ENCODE results near the gene CSMD2.
"Not testable (repeated sequence)": the region's sequence is repeated elsewhere in the genome, so short reads cannot be mapped to it uniquely, and the experiment has no call there.

The CSMD2 gene

DNA sequence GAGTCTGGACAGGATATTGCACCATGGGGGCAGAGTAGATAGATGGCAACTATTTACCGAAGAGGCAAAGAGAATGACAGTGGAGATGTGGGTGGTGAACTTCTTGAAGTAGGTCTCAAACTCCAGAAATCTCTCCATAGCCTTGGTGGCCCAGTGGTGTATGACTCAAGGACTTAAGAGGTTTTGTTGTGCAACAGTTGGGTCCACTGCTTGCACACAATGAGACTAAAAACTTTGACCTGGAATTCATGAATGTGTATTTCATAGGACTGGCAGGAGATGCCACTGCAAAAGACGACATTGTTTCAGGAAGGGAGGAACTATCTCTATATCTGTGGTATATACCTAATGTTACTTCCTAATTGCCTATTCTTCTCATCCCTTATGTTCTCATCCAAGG, 616.7 kb downstream of the CSMD2 start:
- DNase-seq (ENCODE audit: low read depth in 2 of 2) = no peak

DNA sequence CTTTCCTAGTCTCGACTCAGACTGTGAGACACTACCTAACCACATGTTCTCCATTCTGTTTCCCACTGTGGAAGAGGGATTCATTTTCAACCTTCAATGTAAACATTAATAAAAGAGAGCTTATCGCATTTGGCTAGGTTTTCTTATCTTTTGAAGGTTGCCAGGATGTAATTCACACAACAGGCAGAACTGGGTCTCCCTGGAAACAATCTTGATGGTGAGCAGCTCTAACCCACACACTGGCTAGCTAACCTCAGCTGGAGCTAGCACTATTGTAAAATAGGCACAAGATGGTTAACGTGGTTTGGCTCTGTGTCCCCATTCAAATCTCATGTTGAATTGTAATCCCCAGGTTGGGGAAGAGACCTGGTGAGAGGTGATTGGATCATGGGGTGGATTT, 617.5 kb downstream of the CSMD2 start:
- no peak for DNase-seq (ENCODE audit: low read depth in 2 of 2)

DNA sequence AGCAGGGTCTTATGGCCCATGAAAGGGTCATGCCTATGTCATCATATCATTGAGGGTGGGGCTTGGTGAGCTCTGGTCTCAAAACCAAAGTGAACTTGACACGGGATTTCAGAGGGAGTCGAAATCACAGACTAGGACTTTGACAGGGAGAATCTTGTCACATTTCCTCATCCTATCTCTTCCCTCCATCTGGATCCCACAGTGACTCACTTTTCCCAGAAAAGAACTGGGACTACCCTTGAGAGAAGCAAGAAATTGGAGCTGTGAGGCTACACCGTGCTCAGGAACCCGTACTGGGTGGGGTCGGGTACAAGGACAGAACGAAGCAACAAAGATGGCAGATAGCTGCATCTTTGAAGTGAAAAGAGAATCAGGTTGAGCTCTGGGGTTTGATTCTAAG, 623.1 kb downstream of the CSMD2 start:
- no peak for DNase-seq (ENCODE audit: low read depth in 2 of 2)

DNA sequence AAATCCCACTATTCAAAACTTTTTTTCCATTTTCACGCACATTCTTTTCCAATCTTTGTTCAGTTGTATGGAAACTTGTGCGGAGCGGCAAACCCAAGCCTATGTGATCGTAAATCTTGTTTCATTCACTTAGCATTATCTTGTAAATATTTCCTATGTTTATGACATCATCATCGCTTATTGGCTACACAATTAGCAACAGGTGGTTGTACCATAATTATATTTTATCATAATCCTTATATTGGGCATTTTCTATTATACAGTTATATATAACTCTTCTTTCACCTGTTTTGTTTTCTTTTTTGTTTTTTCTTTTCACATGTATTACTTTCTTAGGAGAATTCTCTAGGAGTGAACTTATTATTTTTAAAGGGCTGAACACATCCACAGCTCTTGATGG, 627.1 kb downstream of the CSMD2 start:
- DNase-seq (ENCODE audit: low read depth in 2 of 2) = no peak

DNA sequence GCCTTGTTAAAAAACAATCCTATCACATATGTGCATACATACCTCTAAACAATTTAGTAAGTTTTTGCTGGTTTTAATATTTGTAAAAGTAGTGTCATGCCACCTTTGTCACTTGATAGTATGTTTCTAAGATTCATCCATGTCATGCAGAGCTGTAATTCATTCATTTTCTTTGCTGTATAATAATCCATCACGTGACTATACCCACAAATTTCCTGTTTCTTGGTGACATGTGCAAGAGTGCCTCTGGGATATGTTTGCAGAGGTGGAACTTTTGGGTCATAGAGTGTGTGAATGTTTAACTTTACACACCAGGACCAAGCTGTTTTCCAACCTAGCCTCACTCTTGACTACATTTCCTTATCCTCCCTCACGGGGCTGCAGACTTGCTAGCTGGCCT, 629.7 kb downstream of the CSMD2 start:
- DNase-seq (ENCODE audit: low read depth in 2 of 2) = no peak

DNA sequence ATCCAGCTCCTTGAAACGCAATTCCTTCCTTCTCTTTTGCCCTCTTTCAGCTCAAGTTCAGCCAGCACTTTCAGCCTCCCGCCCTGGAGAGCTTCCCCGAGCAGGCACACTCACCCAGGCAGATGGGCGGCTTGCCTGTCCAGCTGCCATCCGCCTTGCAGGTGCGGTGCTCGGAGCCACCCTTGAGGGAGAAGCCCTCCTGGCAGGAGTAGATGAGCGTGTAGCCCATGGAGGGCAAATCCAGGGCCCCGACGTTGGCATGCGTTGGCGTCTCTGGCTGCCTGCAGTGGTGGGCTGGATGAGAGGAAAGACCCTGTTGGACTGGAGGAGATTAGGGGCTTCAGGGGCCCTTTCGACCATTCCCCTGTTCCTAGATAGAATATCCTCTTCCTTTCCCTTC, 632.1 kb downstream of the CSMD2 start:
- no peak for DNase-seq (ENCODE audit: low read depth in 2 of 2)

DNA sequence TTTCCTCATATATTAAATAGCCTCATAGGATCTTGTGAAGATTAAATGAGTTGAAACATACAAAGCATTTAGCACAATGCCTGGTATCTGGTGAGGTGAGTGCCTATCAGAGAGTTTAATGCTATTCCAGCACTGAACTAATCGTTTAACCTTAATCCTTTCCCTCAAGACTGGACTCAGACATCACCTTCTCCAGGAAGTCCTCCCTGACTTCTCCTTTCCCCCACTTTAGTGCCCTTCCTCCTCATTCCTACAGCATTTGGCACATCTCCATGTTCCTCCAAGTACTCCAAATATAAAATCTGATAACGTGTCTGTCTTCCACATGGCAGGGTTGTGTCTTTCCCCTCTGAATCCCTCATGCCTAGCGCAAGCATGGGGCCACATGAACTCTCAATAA, 632.8 kb downstream of the CSMD2 start:
- DNase-seq (ENCODE audit: low read depth in 2 of 2) = no peak

DNA sequence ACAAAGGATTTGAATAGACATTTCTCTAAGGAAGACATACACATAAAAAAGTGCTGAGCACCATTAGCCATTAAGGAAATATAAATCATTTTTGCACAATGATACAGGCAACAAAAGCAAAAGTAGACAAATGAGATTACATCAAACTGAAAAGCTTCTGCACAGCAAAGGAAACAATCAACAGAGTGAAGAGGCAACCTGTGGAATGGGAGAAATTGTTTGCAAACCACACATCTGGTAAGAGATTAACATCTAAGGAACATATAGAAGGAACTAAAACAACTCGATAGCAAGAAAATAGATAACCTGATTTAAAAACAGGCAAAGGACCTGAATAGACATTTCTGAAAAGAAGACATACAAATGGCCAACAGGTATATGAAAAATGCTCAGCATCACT, 635.1 kb downstream of the CSMD2 start:
- no peak for DNase-seq (ENCODE audit: low read depth in 2 of 2)

DNA sequence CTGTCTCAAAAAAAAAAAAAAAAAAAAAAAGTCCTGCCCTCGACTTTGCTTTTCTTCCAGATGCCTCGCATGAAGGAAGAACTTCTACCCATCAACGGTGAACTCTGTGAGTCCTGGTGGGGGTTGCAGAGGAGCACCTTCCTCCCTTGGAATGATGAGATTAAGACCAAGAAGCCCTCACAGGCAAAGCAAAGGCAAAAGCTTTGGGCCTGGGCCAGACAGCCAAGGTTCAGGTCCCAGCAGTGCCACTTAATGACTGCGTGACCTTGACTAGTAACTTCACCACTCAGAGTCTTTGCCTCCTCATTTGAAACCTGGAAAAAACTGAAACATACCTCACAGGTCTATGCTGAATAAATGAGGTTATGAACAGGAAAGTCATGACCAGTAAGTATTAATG, 637.1 kb downstream of the CSMD2 start:
- DNase-seq (ENCODE audit: low read depth in 2 of 2) = no peak

DNA sequence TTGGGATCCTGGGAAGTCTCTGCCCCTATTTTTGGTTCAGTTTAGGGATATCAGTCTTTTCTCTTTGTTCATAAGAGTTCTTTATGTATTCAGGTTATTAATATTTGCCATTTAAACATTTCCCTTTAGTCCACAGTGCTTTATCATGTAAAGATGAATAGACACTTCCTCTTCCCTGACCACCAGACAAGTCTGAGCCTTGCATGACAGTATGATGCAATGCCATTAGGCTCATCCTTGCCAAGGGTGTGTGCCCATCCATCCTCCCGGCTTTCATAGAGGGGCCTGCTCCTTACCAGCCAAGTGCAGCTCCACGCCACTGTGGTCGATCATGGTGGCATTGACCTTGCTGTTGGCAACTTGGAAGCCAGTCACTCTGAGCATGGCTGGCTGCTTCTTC, 640.4 kb downstream of the CSMD2 start:
- DNase-seq (ENCODE audit: low read depth in 2 of 2) = no peak

DNA sequence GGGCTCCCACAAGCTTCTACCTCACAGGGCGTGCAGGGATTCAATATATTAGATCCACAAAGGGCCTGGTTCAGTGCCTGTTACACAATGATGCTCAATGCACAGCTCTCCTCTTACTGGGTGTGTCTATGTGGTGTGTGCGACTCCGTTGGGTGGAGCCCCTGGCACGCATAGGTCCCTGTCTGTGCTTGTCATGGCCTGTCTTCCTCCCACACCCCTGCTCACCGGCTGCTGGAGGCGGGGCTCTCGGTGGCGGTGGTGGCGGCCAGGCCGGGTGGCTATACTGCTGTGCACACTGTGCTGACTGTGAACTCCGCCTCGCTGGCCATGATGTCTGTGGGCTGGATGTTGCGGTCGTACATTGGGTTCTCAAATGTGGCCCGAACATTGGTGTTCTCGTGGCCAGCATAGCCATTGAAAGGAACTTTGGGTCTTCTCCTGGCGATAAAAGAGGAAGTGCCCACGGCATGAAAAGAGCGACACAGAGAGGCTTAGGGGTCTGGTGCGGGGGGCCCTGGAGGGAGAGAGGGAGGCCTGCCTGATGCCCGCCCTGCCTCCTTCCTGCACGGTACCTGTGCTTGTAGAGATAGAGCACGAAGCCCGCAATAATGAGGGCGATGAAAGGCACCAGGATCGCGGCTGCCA, 645.7 kb downstream of the CSMD2 start:
- DNase-seq (ENCODE audit: low read depth in 2 of 2) = no peak

DNA sequence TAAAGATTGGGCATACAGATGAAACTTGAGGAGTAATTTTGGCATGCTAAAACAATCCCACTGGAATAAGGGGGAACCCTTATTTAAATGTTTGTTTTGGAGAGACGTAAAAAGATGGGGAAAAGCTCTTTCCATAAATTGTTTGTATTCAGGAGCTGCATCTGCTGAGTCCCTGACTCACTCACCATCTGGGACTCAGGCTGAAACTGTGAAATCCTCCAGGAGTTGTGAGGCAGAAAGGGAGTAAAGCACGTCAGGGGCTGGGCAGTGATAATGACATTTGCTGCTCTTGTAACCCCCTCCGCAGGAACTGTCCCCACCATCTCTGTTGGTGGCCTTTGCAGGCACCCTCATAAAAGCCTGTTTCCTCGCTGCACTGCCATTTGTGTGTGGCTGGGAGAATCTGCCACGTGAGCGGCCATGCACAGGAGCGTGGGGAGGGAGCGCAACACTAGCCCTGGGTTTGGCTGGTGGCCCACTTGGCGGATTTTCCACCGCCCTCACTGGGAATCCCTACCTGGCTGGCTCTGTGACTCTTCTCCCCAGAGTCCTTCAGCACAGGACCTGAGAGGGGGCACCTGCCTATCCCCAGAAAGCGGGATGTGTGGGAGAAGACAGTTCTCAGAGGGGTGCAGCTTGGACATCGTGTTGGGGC, 647.3 kb downstream of the CSMD2 start:
- DNase-seq (ENCODE audit: low read depth in 2 of 2) = no peak

DNA sequence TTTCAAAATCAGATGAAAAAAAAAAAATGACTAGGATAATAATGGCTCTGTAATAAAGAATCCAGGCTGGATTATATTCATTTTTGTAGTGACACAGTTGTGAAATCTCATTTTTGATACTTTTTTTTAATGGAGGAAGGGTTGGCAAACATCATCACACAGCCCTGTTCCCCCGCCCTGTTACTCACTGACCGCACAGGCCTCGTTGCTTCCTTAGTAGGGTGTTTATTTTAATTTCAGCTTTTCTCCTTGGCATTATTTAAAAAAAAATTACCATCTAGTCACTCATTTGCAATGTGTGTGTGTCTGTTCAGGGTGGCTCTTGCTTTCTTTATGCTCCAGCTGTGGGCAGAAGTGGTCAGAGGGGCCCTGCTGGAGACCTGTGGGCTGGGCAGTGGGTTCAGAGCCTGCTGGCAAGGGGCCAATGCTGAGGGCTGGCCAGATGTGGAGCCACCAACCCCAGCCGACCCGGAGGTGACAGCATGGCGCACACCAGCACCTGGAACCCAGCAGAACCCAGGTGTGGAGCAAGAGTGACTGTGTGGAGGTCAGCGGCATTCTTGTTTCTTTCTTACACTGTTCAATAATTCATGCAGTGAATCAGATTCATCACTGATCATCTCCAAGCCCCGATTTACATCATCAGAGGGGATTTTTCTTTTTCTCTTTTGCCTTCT, 648.0 kb downstream of the CSMD2 start:
- DNase-seq (ENCODE audit: low read depth in 2 of 2) = no peak

DNA sequence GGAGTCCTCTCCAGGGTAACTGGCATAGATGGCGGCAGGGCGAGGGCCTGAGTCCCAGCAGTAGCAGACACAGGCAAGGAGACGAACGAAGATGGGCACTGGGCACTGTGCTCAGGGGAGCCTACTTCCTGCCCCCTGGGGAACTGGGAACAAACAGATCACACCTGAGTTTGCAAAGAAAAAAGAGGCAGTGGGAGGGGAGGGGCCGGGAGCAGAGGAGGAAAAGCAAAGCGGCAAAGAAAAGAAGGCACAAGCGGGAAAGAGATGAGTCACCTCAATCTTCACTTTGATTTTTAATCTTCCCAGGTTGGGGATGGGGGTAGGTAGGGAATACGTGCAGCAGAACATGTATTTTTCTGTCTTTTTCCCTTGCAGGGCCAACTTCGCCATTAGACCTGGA, 648.6 kb downstream of the CSMD2 start:
- no peak for DNase-seq (ENCODE audit: low read depth in 2 of 2)

DNA sequence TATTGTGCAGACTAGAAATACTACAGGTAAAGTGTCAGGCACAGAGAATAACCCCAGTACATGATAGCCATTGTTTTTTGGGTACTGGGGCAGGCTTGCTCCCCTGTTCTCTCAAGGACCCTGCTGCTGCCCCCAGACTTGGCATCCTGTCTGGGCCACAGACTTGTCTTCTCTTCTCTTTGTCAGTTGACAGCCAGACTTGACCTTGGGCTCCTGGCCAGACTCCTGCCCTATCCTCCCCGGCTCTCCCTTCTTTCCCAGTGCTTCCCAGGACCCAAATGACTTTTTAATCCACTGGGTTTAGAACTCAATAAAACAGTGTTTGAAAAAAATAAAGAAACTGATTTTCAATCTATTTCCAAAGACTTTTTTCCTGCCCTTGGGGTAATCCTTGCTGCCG, 649.4 kb downstream of the CSMD2 start:
- no peak for DNase-seq (ENCODE audit: low read depth in 2 of 2)

DNA sequence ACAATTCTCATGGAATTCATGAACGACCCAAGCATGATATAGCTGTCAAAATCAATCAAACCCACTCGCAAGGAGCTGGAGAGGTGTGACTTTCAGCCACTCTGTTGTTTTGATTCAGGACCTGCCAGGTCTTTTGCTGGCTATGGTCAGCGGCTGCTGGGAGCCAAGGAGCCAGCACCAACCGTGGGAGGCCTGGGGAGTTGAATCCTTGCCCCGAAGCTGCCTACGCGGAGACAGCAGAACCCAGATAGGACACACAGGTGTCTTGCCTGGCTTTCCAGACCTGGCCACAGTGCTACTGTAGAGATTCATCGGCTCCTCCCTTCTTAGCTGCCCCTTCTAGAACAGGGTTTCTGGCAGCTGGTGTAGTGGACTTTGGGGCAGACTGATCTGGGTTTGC, 649.9 kb downstream of the CSMD2 start:
- DNase-seq (ENCODE audit: low read depth in 2 of 2) = no peak

DNA sequence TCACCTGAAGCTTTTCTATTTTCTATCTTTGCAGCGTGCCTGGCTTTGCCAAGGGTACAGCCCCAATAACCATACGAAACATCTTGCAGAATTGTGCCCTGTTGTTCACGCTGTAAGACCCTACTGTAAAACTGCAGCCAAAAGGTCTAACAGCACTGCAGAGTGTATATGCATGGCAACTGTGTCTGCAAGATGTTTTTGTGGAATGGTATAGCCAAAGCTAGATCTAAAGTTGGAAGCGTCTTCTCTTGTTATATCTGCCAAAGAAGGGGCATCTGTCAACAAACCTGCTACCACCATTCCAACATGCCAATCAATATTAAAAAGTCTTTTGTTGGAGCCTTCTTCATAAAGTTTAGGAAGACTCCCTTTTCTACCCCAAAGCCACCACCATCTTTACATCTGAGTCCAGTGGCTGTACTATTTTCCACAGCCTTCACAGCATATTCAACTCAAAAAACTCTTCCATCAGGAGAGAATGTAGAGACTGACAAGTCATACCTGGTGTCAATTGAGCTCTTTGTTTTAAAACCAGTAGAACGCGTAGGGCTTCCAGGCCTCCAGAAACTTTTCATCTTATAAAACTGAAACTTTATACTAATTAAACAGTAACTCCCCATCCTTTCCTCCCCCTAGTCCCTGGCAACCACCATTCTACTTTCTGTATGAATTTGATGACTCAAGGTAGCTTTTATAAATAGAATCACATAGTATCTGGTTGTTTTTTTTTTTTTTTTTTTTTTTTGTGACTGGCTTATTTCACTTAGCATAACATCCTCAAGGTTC, 652.6 kb downstream of the CSMD2 start:
- no peak for DNase-seq (ENCODE audit: low read depth in 2 of 2)

DNA sequence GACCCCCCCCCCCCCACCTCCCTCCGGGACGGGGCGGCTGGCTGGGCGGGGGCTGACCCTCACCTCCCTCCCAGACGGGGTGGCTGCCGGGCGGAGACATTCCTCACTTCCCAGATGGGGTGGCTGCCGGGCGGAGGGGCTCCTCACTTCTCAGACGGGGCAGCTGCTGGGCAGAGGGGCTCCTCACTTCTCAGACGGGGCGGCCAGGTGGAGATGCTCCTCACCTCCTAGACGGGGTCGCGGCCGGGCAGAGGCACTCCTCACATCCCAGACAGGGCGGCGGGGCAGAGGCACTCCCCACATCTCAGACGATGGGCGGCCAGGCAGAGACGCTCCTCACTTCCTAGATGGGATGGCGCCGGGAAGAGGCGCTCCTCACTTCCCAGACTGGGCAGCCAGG, 655.8 kb downstream of the CSMD2 start:
- not testable (repeated sequence) for DNase-seq (ENCODE audit: low read depth in 2 of 2)

DNA sequence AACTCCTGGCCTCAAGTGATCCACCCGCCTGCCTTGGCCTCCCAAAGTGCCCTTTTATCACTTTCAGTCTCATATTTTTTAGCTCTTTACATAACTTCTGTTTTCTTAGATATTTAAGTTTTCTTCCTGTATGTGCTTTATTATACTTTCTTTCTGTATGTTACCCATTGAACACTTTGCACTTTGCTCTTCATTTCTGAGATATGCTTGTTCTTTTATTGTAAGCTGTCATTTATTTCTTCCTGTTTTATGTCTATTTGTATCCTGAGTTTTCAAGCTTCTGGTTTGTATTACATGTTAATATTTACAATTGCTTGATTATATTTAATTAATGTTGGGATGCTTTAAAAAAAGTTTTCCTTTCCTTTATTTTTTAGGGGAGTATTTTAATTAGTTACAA, 656.9 kb downstream of the CSMD2 start:
- DNase-seq (ENCODE audit: low read depth in 2 of 2) = no peak

DNA sequence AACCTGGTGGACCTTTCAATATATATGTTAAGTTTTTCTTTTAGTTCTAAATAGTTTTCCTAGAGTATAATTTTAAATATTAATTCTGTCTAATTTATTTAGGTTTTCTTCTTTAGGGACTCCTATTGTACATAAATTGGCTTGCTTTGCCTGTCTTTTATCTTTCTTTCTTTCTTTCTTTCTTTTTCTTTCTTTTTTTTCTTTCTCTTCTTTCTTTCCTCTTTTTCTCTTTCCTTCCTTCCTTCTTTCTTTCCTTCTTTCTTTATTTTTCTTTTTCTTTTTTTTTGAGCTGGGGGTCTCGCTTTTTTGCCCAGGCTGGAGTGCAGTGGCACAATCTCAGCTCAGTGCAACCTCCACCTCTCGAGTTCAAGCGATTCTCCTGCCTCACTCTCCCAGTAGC, 657.4 kb downstream of the CSMD2 start:
- DNase-seq (ENCODE audit: low read depth in 2 of 2) = no peak

DNA sequence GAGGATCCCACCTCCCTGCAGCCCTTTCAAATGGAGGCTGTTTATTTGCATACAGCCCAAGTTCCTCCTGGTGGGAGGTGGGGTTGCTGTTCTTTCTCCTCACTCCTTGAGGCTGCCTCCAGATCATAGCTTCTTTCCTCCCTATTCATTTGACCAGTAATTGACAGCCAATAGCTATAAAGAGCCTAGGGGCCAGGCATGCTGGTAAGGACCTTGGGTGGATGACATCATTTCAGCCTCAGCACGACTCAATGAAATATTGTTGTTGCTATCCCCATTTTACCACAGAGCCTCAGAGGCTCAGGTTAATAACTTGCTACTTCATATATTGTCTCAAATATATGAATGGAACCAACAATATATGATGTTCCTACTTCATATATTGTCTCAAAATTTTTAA, 661.5 kb downstream of the CSMD2 start:
- no peak for DNase-seq (ENCODE audit: low read depth in 2 of 2)

DNA sequence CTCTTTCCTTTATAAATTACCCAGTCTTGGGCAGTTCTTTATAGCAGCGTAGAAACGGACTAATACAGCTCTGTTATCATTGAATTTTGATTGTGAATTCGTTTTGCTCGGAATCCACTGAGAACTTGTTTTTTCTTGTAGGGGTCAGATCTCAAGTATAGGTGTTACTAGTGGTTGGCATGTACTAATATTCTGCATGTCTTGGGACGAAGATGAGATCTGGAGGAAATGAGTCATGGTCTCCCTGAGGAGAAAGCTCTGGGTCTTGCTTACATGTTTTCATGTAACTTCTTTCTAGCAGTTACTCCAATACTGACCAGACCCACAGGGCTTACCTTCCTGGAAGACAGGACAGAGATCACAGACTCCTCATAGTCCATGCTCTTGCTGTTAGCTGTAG, 662.3 kb downstream of the CSMD2 start:
- no peak for DNase-seq (ENCODE audit: low read depth in 2 of 2)

DNA sequence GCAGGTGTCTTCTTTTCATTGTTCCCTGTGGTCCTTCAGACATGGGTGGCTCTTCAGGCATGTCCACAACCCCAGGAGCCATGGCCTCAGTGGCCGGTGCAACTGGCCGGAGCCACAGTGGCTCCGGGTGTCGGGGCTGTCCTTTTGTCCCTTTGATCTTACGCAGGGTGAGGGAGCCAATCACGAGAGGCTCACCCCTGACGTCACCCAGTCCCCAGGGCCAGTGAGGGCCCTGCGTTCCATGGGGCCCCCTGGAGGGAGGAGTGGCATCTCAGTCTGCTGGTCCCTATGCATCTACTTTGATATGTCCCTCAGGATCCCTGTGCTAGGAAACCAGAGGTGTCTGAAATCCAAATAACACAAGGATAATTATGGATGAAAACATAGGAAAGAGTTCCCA, 663.3 kb downstream of the CSMD2 start:
- no peak for DNase-seq (ENCODE audit: low read depth in 2 of 2)
